ENCODE data around the gene SERPINA12. TPM values are rescaled to one million over a fixed set of nuclear protein-coding genes. Genes with fewer than 3 reads are reported as not detected.
"Not testable (repeated sequence)": the region's sequence is repeated elsewhere in the genome, so short reads cannot be mapped to it uniquely, and the experiment has no call there.

SERPINA12 gene
- total RNA-seq, 2 experiments from 2014 or later, result not detected

DNA sequence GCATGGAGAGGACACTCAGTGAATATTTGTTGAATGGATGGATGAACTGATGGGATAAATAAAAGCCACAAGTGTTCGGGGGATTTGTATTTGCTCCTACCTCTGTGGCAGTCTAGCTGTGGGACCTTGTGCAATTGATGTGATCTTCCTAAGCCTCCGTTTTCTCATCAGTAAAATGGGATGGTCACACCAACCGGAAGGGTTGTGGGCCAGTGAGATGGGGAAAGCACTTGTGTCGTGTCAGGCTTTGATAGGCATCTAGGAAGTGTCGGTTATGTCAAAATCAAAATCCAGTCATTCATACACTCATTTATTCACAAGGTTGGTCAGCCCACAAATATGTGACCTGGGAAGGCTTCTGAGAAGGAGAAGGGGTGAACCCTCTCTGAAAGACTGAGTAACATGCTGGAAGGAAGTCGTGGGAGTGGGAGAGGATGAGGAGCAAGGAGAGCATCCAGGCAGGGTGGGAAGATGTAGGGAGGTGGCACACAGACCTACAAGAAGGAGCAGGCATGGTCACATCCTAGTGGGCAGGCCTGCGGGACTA is 25.5 kb downstream of the SERPINA12 start:
- ChIA-PET POLR2A (no interaction called here), CTCF (no interaction called here)
- Mint-ChIP-seq H3K36me3 (ENCODE audit: low read depth) (no peaks in the 10 kb centered on the region), H3K9me3 (ENCODE audit: insufficient read depth) (peaks cover 2% of the 10 kb centered on the region), H3K4me1 (ENCODE audit: low read depth) (no peaks in the 10 kb centered on the region), H3K27me3 (ENCODE audit: low read depth) (peaks cover 6% of the 10 kb centered on the region), H3K4me3 (no peak overlapping the region), H3K27ac (no peak overlapping the region)
- no peak for DNase-seq
- ATAC-seq, result no peak

DNA sequence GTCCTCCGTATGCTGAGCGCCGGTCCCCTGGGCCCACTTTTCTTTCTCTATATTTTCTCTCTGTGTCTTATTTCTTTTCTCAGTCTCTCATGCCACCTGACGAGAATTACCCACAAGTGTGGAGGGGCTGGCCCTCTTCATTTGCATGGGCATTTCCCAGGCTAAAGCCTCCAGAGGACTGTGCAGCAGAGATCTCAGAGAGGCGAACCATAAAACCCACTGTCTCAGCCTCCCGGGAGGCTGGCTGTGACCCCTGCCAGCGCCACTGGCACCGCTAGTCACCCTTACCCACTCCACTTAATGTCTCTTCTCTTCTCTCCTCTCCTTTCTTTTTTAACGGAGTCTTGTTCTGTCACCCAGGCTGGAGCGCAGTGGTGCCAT is 26.2 kb downstream of the SERPINA12 start:
- no peak for ATAC-seq
- Mint-ChIP-seq H3K36me3 (ENCODE audit: low read depth) (no peaks in the 10 kb centered on the region), H3K4me3 (no peak overlapping the region), H3K9me3 (ENCODE audit: insufficient read depth) (peaks cover 4% of the 10 kb centered on the region), H3K4me1 (ENCODE audit: low read depth) (no peaks in the 10 kb centered on the region), H3K27me3 (ENCODE audit: low read depth) (peaks cover 6% of the 10 kb centered on the region), H3K27ac (no peak overlapping the region)
- CTCF ChIA-PET, result no interaction called here
- DNase-seq, result no peak
- POLR2A ChIA-PET, result no interaction called here

DNA sequence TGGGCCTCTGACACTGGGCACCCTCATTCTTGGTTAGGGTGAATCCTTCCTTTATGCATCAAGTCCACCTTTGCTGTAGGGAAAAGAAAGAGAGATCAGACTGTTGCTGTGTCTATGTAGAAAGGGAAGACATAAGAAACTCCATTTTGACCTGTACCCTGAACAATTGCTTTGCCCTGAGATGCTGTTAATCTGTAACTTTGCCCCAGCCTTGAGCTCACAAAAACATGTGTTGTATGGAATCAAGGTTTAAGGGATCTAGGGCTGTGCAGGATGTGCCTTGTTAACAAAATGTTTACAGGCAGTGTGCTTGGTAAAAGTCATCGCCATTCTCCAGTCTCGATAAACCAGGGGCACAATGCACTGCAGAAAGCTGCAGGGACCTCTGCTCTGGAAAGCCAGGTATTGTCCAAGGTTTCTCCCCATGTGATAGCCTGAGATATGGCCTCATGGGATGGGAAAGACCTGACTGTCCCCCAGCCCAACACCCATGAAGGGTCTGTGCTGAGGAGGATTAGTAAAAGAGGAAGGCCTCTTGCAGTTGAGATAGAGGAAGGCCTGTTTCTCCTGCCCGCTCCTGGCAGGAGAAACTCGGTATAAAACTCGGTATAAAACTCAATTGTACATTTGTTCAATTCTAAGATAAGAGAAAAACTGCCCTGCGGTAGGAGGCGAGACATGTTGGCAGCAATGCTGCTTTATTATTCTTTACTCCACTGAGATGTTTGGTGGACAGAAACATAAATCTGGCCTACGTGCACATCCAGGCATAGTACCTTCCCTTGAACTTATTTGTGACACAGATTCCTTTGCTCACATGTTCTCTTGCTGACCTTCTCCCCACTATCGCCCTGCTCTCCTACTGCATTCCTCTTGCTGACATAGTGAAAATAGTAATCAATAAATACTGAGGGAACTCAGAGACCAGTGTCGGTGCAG is 26.9 kb downstream of the SERPINA12 start:
- H3K36me3 Mint-ChIP-seq (ENCODE audit: low read depth); H3K9me3 Mint-ChIP-seq (ENCODE audit: insufficient read depth); ATAC-seq; H3K27me3 Mint-ChIP-seq (ENCODE audit: low read depth); H3K4me1 Mint-ChIP-seq (ENCODE audit: low read depth); CTCF ChIA-PET; H3K27ac Mint-ChIP-seq; DNase-seq; POLR2A ChIA-PET; H3K4me3 Mint-ChIP-seq: not testable (repeated sequence)

DNA sequence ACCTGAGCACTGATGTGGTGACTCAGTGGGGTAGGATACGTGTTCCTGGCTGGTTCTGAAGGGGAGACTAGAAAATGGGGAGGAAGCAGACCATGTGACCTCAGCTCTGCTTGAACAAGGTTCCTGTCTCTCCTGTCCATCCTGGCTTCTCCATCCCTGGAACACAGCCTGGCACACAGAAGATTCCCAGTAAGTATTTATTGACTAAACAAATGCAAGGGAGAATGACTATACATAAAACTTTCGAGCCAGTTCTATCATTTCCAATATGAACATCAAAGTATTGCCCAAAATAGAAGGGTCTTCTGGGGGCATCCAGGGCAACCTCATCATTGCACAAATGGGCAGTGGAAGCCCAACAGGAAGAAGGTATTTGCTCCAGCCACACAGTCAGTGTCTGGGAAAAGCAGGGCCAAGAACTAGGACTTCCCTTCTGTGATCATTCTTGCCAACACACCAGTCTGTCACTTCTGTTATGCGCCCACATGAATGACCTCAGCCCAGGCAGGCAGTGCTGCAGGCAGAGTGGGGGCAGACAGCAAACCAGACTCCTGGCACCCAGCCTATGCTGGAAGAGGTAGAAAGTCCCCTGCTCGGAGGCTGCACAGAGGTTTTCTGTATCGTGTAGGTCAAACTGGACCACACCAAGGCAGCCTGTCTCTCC is 27.7 kb downstream of the SERPINA12 start:
- Mint-ChIP-seq H3K36me3 (ENCODE audit: low read depth) (no peaks in the 10 kb centered on the region), H3K9me3 (ENCODE audit: insufficient read depth) (peaks cover 4% of the 10 kb centered on the region), H3K27me3 (ENCODE audit: low read depth) (peaks cover 6% of the 10 kb centered on the region), H3K4me3 (no peak overlapping the region), H3K27ac (no peak overlapping the region), H3K4me1 (ENCODE audit: low read depth) (no peaks in the 10 kb centered on the region)
- CTCF ChIA-PET, result no interaction called here
- DNase-seq, result no peak
- POLR2A ChIA-PET, result no interaction called here
- ATAC-seq, result no peak

DNA sequence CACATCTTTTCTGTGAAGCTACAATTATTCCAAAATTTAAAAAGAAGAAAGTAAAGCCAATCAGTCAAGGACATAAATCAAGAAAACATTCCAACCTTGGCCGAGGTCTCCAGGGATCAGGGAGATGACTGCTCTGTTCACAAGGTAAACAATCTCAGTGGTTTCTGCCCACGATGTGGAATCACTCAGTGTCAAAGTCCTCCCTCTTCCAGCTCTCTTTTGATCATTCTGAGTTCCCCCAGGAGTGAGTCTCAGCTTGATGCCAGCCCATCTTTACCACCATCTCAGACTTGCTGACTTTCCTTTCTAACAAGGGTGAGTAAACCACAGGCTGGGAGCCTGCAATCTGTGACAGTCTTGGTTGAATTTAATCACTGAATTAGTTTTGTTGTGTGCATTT is 28.5 kb downstream of the SERPINA12 start:
- no peak overlapping the region for H3K27ac Mint-ChIP-seq
- peaks cover 4% of the 10 kb centered on the region for H3K9me3 Mint-ChIP-seq (ENCODE audit: insufficient read depth)
- H3K4me1 Mint-ChIP-seq (ENCODE audit: low read depth), result no peaks in the 10 kb centered on the region
- DNase-seq (no peak), ATAC-seq (no peak)
- CTCF ChIA-PET, result interaction anchor here (1.7 kb wide), 1 partner anchor 47 kb away, joined by 4 read pairs; no protein-coding TSS in a partner anchor
- H3K36me3 Mint-ChIP-seq (ENCODE audit: low read depth), result no peaks in the 10 kb centered on the region
- POLR2A ChIA-PET, result no interaction called here
- H3K4me3 Mint-ChIP-seq, result no peak overlapping the region
- peaks cover 6% of the 10 kb centered on the region for H3K27me3 Mint-ChIP-seq (ENCODE audit: low read depth)

DNA sequence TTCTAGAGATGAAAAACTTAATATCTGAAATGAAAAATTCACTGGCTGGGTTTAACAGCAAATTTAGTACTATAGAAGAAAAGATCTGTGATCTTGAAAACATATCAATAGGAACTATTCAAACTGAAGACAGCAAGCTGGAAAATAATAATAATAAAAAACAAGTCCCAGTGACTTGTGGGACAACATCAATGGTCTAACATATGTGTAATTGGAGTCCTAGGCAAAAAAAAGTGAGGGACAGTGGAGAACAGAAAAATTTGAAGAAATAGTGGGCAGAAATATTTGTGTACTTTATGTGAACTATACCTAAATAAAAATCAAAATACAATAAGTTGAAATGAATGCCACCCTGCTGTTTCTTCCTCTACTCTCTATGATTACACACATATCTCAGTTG is 30.8 kb downstream of the SERPINA12 start:
- ATAC-seq (no peak), DNase-seq (no peak)
- no peaks in the 10 kb centered on the region for H3K36me3 Mint-ChIP-seq (ENCODE audit: low read depth)
- CTCF ChIA-PET, result interaction anchor here (3.1 kb wide), 1 partner anchor 8 kb away, joined by 19 read pairs; no protein-coding TSS in a partner anchor
- POLR2A ChIA-PET, result no interaction called here
- no peaks in the 10 kb centered on the region for H3K27me3 Mint-ChIP-seq (ENCODE audit: low read depth)
- H3K4me1 Mint-ChIP-seq (ENCODE audit: low read depth), result no peaks in the 10 kb centered on the region
- H3K4me3 Mint-ChIP-seq, result no peak overlapping the region
- H3K27ac Mint-ChIP-seq, result no peak overlapping the region
- peaks cover 4% of the 10 kb centered on the region for H3K9me3 Mint-ChIP-seq (ENCODE audit: insufficient read depth)

DNA sequence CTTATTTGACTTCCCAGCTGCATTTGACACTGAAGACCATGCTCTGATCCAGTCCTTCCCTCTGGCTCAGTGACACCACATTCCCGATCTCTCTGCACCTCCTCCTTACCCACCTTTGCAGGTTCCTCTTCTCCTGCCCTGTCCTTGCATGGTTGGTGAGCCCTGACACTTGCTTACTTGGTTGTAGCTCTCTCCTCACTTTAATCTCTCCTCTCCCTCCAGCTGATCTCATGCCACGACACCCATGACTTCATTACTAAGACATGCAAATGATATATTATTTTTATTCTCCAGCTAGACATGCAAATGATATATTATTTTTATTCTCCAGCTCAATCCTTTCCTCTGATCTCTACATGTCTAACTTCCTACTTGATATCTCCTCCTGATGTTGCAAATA is 33.2 kb downstream of the SERPINA12 start, which contains the start of gene SERPINA9:
Gene SERPINA9, minus strand, starts transcription at position 175 of the 400 bp plus-strand sequence. CDS start 6,357 bp downstream, outside the sequence.
- Mint-ChIP-seq H3K9me3 (ENCODE audit: insufficient read depth) (peaks cover 4% of the 10 kb centered on the region), H3K27me3 (ENCODE audit: low read depth) (no peaks in the 10 kb centered on the region), H3K4me3 (no peak within 1 kb of the TSS), H3K4me1 (ENCODE audit: low read depth) (no peaks in the 10 kb centered on the region), H3K27ac (no peak within 1 kb of the TSS), H3K36me3 (ENCODE audit: low read depth) (no peaks in the 10 kb centered on the region)
- ATAC-seq (no peak), DNase-seq (no peak)
- ChIA-PET CTCF (interaction anchor here (3.1 kb wide), 1 partner anchor 10 kb away, joined by 19 read pairs; no protein-coding TSS in a partner anchor), POLR2A (no interaction called here)

DNA sequence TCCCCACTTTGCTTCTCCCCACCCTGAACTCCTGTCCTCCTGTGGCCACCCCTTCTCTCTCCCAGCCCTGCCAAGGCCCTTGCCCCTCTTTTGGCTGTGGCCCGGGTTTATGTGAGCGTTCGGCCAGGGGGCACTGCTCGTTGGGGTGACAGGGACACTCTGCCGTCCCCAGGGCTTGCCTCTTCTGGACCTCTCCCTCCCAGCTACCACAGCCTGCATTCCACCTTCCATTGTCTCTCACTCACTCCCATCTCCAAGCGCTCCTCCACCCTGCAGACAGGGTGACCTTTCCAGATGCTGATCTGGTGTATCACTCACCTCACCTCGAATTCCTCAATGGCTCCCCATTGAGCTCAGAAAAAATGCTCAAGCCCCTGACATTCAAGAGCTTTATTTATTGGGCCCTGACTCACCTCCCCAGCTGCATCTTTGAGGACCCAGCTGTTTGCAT is 34.7 kb downstream of the SERPINA12 start:
- no peaks in the 10 kb centered on the region for H3K4me1 Mint-ChIP-seq (ENCODE audit: low read depth)
- CTCF ChIA-PET, result no interaction called here
- ATAC-seq (no peak), DNase-seq (no peak)
- H3K27ac Mint-ChIP-seq, result no peak overlapping the region
- H3K9me3 Mint-ChIP-seq (ENCODE audit: insufficient read depth), result peaks cover 4% of the 10 kb centered on the region
- no peaks in the 10 kb centered on the region for H3K27me3 Mint-ChIP-seq (ENCODE audit: low read depth)
- no peak overlapping the region for H3K4me3 Mint-ChIP-seq
- POLR2A ChIA-PET, result interaction anchor here (0.6 kb wide), 1 partner anchor 20 kb away, joined by 3 read pairs; no protein-coding TSS in a partner anchor
- H3K36me3 Mint-ChIP-seq (ENCODE audit: low read depth), result no peaks in the 10 kb centered on the region

DNA sequence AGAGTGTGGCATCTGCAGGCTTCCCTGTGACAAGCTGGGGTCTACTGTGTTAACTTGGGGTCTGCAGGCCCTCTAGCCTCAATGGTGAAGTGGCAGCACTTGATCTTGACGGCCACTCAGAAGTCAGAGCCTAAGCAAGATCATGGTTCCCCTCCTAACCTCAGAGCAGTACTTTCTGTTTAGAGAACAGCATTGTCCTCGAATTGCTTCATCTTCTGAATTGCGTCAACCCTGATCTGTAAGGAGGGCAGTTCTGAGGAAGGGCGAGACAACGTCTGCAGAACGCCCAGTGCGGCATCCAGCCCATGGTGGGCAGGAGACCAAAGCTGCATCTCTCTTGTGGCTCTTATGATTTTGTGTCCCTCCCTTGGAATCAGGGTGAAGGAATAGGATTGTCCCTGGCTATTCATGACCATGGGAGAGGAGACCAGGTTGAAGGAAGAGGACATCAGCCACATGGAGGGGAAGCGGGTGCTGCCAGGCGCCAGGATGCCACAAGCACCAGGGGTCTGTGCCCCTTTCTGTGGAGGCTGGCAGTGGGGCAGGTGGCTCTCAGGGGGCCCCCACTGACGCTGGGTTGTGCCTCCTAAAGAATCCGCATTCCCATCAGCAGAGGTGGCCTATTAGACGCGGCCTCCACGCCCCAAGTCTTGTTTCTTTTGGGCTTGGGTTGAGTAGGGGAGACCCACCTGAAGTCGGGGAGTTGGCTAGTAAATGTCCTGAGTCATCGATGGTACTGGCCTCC is 35.4 kb downstream of the SERPINA12 start:
- Mint-ChIP-seq H3K27me3 (ENCODE audit: low read depth) (no peaks in the 10 kb centered on the region), H3K4me3 (no peak overlapping the region), H3K9me3 (ENCODE audit: insufficient read depth) (peaks cover 2% of the 10 kb centered on the region), H3K36me3 (ENCODE audit: low read depth) (no peaks in the 10 kb centered on the region), H3K27ac (no peak overlapping the region), H3K4me1 (ENCODE audit: low read depth) (no peaks in the 10 kb centered on the region)
- DNase-seq, result no peak
- ChIA-PET CTCF (no interaction called here), POLR2A (interaction anchor here (0.6 kb wide), 1 partner anchor 19 kb away, joined by 3 read pairs; no protein-coding TSS in a partner anchor)
- ATAC-seq, result no peak

DNA sequence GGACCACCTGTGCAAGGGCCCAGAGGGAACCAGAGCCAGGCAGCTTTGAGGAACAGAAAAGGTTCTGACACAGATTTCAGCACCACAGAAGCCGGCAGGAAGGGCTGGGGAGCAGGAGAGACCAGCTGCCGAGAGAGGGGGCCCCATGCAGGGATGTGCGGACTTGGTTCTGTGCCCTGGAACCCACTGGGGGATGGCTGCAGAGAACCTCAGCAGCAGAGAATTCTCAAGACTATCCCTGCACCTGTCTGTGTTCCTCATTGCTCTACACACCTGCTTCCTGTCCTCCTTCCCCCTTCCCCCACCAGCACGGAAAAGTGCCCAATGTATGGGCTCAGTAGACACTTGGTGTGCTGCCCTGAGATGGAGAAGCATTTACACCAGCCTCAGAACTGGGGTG is 36.4 kb downstream of the SERPINA12 start:
- Mint-ChIP-seq H3K4me1 (ENCODE audit: low read depth) (no peaks in the 10 kb centered on the region), H3K36me3 (ENCODE audit: low read depth) (no peaks in the 10 kb centered on the region), H3K27me3 (ENCODE audit: low read depth) (no peaks in the 10 kb centered on the region), H3K27ac (no peak overlapping the region), H3K4me3 (no peak overlapping the region), H3K9me3 (ENCODE audit: insufficient read depth) (no peaks in the 10 kb centered on the region)
- ATAC-seq, result no peak
- ChIA-PET POLR2A (no interaction called here), CTCF (no interaction called here)
- no peak for DNase-seq

DNA sequence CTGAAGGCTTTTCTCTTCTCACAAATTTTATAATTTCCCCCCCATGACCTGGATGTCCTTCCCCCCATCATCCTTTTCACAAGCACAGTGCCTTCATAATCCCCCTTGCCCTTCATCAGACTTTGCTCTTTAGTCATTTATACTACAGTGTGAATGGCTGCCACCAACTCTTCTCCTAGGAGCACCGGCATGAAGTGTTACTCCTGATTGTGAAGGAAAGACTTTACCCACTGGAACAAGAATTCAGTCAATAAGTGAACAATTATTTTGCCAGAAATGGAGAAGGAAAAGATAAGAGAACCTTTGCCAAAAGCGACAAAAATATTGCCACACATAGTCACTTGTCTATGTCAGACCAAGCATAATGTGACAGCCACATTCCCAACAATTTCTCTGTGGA is 38.2 kb downstream of the SERPINA12 start:
- no peaks in the 10 kb centered on the region for H3K27me3 Mint-ChIP-seq (ENCODE audit: low read depth)
- ATAC-seq, result no peak
- DNase-seq, result no peak
- no peaks in the 10 kb centered on the region for H3K36me3 Mint-ChIP-seq (ENCODE audit: low read depth)
- no peaks in the 10 kb centered on the region for H3K4me1 Mint-ChIP-seq (ENCODE audit: low read depth)
- no peak overlapping the region for H3K27ac Mint-ChIP-seq
- CTCF ChIA-PET, result no interaction called here
- no peaks in the 10 kb centered on the region for H3K9me3 Mint-ChIP-seq (ENCODE audit: insufficient read depth)
- H3K4me3 Mint-ChIP-seq, result no peak overlapping the region
- POLR2A ChIA-PET, result no interaction called here
